Psoas muscle (tissue), 8 donors: ENCODE measurements around the gene YLPM1. TPM values are rescaled to one million over a fixed set of nuclear protein-coding genes. Genes with fewer than 3 reads are reported as not detected.

Source experiments
- ATAC-seq, 4 donors: fragments of 200-7000 bp; cut with Tn5 transposase; one replicate each; pipeline ENCODE4 v1.9.1; 2020; ENCODE audit warnings: moderate library complexity in 3 of 4, mild to moderate bottlenecking in 2 of 4
- DNase-seq, 2 donors: peaks; one replicate each; pipeline ENCODE4 v3.0.0-alpha.2; 2020
- H3K27ac ChIP-seq: fragments of 200-600 bp; one replicate; pipeline ENCODE4 v1.8.0; 2022
- H3K27me3 ChIP-seq, 3 donors: fragments of 200-600 bp in 1 of 3; one replicate each; pipeline versions ENCODE4 v1.6.1 to v1.8.0; 2013 to 2022; ENCODE audit warnings: low read length in 2 of 3, mild to moderate bottlenecking in 2 of 3, moderate library complexity in 1 of 3; ENCODE audit not compliant: insufficient read depth in 3 of 3
- H3K36me3 ChIP-seq, 2 donors: fragments of 200-600 bp in 1 of 2; one replicate each; pipeline versions ENCODE4 v1.6.1 to v1.8.0; 2013 to 2022; ENCODE audit warnings: low read depth in 1 of 2, mild to moderate bottlenecking in 1 of 2, moderate library complexity in 1 of 2; ENCODE audit not compliant: insufficient read depth in 1 of 2
- H3K4me1 ChIP-seq: fragments of 200-600 bp; one replicate; pipeline ENCODE4 v1.8.0; 2022
- H3K4me3 ChIP-seq: fragments of 200-600 bp; one replicate; pipeline ENCODE4 v1.8.0; 2022; ENCODE audit warnings: mild to moderate bottlenecking
- H3K9me3 ChIP-seq: fragments of 200-600 bp; one replicate; pipeline ENCODE4 v1.8.0; 2022
- CTCF ChIP-seq: fragments of 200-600 bp; IDR thresholded peaks from one replicate; pipeline ENCODE4 v1.8.0; 2022; ENCODE audit warnings: antibody characterized with exemption
- WGBS, 3 donors: extraction: QIAGEN DNeasy Blood & Tissue Kit; methylation state at CpG; one replicate each; pipeline versions ENCODE4 v1.1.6 to v1.1.7; 2013; 5-methylcytosine and 5-hydroxymethylcytosine counted together
- intact Hi-C, 2 donors: fragments of 100-400 bp; cut with DNase I; formaldehyde crosslinking; loops; one replicate each; pipeline versions ENCODE4 v1.11.0 to v1.14.2; 2022
- polyA plus RNA-seq, 3 donors: library from polyadenylated mRNA; stranded (reverse); fragments of 200-250 nt; gene quantifications; one replicate each; pipeline ENCODE4 v1.2.3, GENCODE V29; 2013
- total RNA-seq, 4 donors: library from RNA; stranded (reverse); fragmentation: NEBNext Ultra II Directional in 2 of 4; extraction: Animal tissue kit (Norgen Biotek cat#: 25700) in 2 of 4; gene quantifications; one replicate each; pipeline versions ENCODE4 v1.2.1 to v1.2.4, GENCODE V29; 2021 to 2023
- donor health status: healthy with polysubstance abuse.
- donor health status: DM: no; HTN: no; CAD: no; lungs with moderate emphysema.
- donor health status: Bipolar disorder and iron deficiency.
- donor health status: healthy.
- donor health status: DM: yes; HTN: yes; CAD: no.
- donor health status: DM: no; HTN: no; CAD: no.
- donor health status: DM: no; HTN: no; CAD: no.
- donor health status: DM: yes; HTN: yes; CAD: no.

The YLPM1 gene
- total and polyA plus RNA-seq, 7 donors, result 9.6 to 40.6 (median 30.1) TPM

DNA sequence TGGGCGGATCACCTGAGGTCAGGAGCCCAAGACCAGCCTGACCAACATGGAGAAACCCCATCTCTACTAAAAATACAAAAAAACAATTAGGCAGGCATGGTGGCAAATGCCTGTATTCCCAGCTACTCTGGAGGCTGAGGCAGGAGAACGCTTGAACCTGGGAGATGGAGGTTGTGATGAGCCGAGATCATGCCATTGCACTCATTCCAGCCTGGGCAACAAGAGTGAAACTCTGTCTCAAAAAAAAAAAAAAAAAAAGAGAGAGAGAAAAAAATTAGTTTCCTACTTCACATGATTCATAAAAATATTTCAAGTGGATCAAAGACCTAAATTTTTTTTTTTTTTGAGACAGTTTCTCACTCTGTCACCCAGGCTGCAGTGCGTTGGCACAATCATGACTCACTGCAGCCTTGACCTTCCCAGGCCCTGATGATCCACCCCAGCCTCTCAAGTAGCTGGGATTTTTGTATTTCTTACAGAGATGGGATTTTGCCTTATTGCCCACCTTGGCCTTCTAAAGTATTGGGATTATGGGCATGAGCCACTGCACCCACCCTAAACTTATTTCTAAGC lies 25.3 kb upstream of the YLPM1 start:
- ATAC-seq, result no peak

DNA sequence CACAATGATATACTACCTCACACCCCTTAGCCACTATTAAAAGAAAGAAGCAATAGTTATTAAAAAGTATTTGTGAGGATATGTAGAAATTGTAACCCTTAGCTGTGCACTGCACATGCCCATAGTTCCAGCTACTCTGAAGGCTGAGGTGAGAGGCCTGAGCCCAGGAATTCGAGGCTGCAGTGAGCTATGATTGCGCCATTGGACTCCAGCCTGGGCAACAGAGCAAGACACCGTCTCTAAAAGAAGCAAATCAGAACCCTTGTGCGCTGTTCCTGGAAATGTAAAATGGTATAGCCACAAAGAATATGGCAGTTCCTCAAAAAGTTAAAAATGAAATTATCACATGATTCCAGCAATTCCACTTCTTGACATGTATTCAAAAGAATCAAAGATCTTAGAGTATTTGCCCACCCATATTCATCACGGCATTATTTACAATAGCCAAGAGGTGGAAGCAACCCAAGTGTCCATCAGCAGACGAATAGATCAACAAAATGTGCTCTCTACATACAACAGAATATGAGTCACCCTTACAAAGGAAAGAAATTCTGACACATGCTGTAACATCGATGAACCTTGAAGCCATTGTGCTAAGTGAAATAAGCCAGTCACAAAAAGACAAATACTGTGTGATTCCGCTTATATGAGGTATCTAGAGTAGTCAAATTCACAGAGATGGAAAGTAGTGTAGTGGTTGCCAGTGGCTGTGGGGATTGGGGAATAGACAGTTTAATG lies 23.7 kb upstream of the YLPM1 start:
- 93 to 97% (median 95%) methylated on average over 8 of the region's 8 CpGs for WGBS, 3 donors
- H3K36me3 ChIP-seq, result peaks cover 0 to 48% of the 10 kb centered on the region in 2 donors

More for the DNA sequence above, 25.3 kb upstream of the YLPM1 start:
- H3K27me3 ChIP-seq, result no peaks in the 10 kb centered on the region
- no peak for DNase-seq
- H3K4me1 ChIP-seq, result no peaks in the 10 kb centered on the region
- no peak overlapping the region for H3K27ac ChIP-seq
- no peak for TF ChIP-seq CTCF
- intact Hi-C loops, result no loop called here
- no peaks in the 10 kb centered on the region for H3K9me3 ChIP-seq
- H3K36me3 ChIP-seq, result peaks cover 3 to 64% of the 10 kb centered on the region in 2 donors
- no peak overlapping the region for H3K4me3 ChIP-seq
- 95 to 96% (median 96%) methylated on average over 4 of the region's 4 CpGs for WGBS, 3 donors

DNA sequence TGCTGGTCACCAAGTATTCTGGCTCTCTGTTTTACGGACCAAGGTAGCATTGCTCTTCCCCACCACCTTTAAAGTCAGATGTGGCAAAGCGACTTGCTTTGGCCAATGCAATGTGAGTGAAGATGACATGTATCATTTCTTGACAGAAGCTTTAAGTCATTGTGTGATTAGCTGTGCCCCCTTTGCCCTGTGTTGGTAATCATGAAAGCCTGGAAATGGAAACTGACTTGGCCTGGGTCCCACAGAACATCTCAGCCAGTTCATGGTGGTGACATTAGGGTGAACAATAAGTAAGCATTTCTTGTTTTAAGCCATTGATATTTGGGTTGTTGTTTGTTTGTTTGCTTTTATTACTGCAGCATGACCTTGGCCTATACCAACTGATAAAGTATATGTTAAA lies 15.9 kb upstream of the YLPM1 start:
- intact Hi-C loops, result no loop called here
- WGBS, 3 donors, result 83 to 87% (median 86%) methylated on average over 2 of the region's 2 CpGs
- no peaks in the 10 kb centered on the region for H3K4me1 ChIP-seq
- no peak for DNase-seq
- H3K27ac ChIP-seq, result no peak overlapping the region
- H3K9me3 ChIP-seq, result no peaks in the 10 kb centered on the region
- H3K4me3 ChIP-seq, result no peak overlapping the region
- H3K36me3 ChIP-seq, result no peaks in the 10 kb centered on the region
- TF ChIP-seq CTCF, result no peak
- no peak for ATAC-seq
- H3K27me3 ChIP-seq, result no peaks in the 10 kb centered on the region

More for the DNA sequence above, 23.7 kb upstream of the YLPM1 start:
- Histone ChIP-seq H3K27ac (no peak overlapping the region), H3K4me1 (no peaks in the 10 kb centered on the region), H3K4me3 (no peak overlapping the region), H3K9me3 (no peaks in the 10 kb centered on the region), H3K27me3 (no peaks in the 10 kb centered on the region)
- no peak for DNase-seq
- intact Hi-C loops, result no loop called here
- no peak for TF ChIP-seq CTCF
- no peak for ATAC-seq

- WGBS, 3 donors, result 74 to 80% (median 74%) methylated on average over 2 of the region's 2 CpGs
- ATAC-seq, result no peak
- TF ChIP-seq CTCF, result no peak
- DNase-seq, result no peak
- H3K4me1 ChIP-seq, result no peaks in the 10 kb centered on the region
- no peaks in the 10 kb centered on the region for H3K9me3 ChIP-seq
- H3K36me3 ChIP-seq, result no peaks in the 10 kb centered on the region
- intact Hi-C loops, result no loop called here
- no peak overlapping the region for H3K27ac ChIP-seq
- H3K27me3 ChIP-seq, result no peaks in the 10 kb centered on the region
- no peak overlapping the region for H3K4me3 ChIP-seq
Measured at GRCh38 chr14:74754157-74754556, 9.0 kb upstream of the YLPM1 start.
